ENCODE data around the gene C11orf86.
A peak's percentile ranks its signal among the peaks of the same experiment; 100 is the strongest.

The C11orf86 gene

DNA sequence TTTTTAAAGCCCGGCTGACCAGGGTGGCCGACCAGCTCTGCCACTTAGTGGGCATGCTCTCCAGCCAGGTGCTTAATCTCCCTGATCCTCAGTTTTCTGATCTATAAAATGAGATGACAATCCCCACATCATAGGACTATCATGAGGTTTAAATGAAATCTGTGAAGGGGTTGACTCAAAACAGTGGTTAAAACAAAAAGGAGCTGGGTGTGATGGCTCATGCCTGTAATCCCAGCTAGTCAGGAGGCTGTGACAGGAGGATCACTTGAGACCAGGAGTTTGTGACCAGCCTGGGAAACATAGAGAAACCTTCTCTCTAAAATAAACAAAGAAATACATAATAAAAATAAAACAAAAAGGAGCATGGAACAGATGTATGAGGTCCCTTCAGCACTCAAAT is 3.6 kb upstream of the C11orf86 start:
- TF ChIP-seq, protein P1, sequence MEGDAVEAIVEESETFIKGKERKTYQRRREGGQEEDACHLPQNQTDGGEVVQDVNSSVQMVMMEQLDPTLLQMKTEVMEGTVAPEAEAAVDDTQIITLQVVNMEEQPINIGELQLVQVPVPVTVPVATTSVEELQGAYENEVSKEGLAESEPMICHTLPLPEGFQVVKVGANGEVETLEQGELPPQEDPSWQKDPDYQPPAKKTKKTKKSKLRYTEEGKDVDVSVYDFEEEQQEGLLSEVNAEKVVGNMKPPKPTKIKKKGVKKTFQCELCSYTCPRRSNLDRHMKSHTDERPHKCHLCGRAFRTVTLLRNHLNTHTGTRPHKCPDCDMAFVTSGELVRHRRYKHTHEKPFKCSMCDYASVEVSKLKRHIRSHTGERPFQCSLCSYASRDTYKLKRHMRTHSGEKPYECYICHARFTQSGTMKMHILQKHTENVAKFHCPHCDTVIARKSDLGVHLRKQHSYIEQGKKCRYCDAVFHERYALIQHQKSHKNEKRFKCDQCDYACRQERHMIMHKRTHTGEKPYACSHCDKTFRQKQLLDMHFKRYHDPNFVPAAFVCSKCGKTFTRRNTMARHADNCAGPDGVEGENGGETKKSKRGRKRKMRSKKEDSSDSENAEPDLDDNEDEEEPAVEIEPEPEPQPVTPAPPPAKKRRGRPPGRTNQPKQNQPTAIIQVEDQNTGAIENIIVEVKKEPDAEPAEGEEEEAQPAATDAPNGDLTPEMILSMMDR (IDR thresholded peaks at IDR 0.05) = no peak
- H3K27ac ChIP-seq = peak overlapping the region; percentile 95 to 98
- no peak for DNase-seq (ENCODE audit: low spot score)
- peak overlapping the region; percentile 33 for H3K4me3 ChIP-seq

DNA sequence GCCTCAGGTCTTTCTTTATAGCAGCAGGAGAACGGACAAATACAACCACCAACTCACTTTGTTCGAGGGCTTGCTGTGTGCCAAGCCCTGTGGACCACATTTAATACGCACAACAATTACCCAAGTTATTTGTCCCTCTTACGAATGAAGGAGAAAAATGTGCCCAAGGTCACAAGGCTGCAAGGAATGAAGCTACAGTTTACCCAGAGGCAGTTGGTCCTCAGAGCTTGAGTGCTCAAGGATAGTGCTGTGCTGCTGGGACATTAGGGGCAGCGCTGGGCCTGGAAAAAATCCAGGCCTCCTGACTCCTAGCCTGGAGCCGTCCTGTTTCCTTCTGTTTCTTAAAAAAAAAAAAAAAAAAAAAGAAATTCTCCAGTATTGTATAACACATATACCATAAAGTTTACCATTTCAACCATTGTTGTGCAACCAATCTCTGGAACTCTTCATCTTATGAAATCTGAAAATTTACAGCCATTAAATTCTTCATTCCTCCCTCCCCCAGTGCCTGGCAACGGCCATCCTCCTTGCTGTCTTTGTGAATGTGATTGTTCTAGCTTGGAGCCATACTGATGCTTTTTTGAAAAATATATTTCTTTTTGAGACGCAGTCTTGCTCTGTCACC is 1.0 kb upstream of the C11orf86 start:
- H3K4me3 ChIP-seq = no peak overlapping the region
- no peak overlapping the region for H3K27ac ChIP-seq
- TF ChIP-seq, protein P1 (IDR thresholded peaks at IDR 0.05) = no peak
- no peak for DNase-seq (ENCODE audit: low spot score)

GRCh38 chr11:66975405-66976027 is 412 bp downstream of the C11orf86 start:
- Histone ChIP-seq H3K4me3 (no peak overlapping the region), H3K27ac (no peak overlapping the region)
- TF ChIP-seq, protein P1 (IDR thresholded peaks at IDR 0.05) = no peak
- no peak for DNase-seq (ENCODE audit: low spot score)

- TF ChIP-seq, protein P1 (IDR thresholded peaks at IDR 0.05) = no peak
- no peak for DNase-seq (ENCODE audit: low spot score)
- Histone ChIP-seq H3K27ac (no peak overlapping the region), H3K4me3 (no peak overlapping the region)
Measured at GRCh38 chr11:66976028-66976467, 944 bp downstream of the C11orf86 start.

DNA sequence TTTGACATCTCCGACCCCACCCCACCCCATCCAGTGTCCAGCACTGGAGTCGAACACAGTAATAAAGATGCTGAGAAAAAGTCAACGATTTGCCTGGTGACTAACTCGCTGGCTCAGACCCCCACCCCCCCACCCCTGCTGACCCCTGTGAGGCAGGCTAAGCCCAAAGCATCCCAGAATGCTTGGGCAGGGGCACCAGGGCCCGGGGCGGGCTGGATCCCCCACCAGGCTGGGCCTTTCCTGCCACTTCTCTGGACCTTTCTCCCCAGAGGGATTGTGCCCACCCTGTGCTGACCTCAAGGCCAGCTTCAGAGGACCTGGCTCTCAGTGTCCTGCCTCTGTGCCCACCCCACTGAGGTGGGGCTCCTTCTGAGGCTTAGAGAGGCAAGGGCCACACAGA is 1.8 kb downstream of the C11orf86 start:
- TF ChIP-seq, protein P1 (IDR thresholded peaks at IDR 0.05) = no peak
- DNase-seq (ENCODE audit: low spot score) = no peak
- no peak overlapping the region for H3K4me3 ChIP-seq
- H3K27ac ChIP-seq = no peak overlapping the region

DNA sequence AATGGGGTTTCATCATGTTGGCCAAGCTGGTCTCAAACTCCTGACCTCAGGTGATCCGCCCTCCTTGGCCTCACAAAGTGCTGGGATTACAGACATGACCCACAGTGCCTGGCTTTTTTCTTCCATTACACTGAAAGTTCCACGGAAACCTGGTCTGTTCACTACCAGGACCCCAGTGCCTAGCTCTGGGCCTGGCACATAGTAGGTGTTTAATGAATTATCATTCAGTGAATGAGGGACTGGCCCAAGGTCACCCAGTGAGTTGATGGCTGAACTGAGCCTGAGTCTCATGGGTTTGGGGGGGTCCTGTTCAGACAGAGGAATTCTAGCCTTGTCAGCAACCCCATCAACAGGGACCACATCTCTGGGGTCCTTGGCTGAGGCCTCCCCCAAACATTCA is 3.1 kb downstream of the C11orf86 start:
- Histone ChIP-seq H3K27ac (no peak overlapping the region), H3K4me3 (no peak overlapping the region)
- TF ChIP-seq, protein P1 (IDR thresholded peaks at IDR 0.05) = no peak
- no peak for DNase-seq (ENCODE audit: low spot score)

- Histone ChIP-seq H3K4me3 (no peak overlapping the region), H3K27ac (no peak overlapping the region)
- no peak for DNase-seq (ENCODE audit: low spot score)
- TF ChIP-seq, protein P1 (IDR thresholded peaks at IDR 0.05) = no peak
Measured at GRCh38 chr11:66978717-66979116, 3.6 kb downstream of the C11orf86 start.
